ENCODE data around the gene FBXO47. TPM values are rescaled to one million over a fixed set of nuclear protein-coding genes. Genes with fewer than 3 reads are reported as not detected.
A peak's percentile ranks its signal among the peaks of the same experiment; 100 is the strongest.

The FBXO47 gene
- total and polyA plus RNA-seq, 2 of the 13 experiments (the other 11 are each of a cell fraction or from before 2014, with no cell fraction given): not detected

DNA sequence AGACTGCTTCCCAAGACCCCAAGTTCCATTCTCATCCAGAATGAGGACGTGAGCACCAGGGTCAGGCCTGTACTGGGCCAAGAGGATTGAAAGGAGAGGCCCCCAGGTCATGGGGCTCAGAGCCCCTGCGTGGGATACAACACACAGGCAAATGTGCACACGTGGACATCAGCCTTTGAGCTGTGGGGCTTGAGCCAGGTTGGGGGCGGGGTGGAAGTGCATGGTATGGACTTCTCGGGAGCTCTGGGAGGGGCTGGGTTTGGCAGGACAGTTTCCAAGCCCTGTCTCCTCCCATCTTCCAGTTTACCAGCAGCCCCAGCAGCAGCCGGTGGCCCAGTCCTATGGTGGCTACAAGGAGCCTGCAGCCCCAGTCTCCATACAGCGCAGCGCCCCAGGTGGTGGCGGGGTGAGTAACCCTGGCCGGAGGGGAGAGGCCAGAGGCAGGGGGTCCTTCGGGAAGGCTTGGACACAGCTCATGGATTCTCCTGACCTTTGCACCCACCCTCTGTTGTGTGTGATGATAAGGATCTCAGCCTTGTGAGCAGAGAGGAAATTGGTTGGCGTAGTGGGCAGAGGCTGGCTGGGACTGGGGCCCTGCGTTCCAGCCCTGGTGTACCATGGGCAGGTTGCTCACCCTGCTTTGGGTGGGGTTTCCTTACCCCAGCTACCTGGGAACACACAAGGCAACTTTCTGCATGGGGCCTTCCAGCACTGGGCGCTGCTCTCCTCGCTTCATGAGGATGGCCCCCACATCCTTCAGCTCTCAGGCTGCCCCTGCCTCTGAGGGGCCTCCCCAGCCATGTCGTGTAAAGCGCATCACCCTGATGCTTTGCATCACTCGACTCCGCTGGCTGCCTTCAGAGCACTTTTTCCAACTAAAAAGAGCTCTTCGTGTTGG lies 52.2 kb downstream of the FBXO47 start (continued):
- TF ChIP-seq, protein P1, sequence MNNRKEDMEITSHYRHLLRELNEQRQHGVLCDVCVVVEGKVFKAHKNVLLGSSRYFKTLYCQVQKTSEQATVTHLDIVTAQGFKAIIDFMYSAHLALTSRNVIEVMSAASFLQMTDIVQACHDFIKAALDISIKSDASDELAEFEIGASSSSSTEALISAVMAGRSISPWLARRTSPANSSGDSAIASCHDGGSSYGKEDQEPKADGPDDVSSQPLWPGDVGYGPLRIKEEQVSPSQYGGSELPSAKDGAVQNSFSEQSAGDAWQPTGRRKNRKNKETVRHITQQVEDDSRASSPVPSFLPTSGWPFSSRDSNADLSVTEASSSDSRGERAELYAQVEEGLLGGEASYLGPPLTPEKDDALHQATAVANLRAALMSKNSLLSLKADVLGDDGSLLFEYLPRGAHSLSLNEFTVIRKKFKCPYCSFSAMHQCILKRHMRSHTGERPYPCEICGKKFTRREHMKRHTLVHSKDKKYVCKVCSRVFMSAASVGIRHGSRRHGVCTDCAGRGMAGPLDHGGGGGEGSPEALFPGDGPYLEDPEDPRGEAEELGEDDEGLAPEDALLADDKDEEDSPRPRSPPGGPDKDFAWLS (CRISPR knock-in tag; IDR thresholded peaks at IDR 0.05; ENCODE audit: borderline replicate concordance): no peak
- TF ChIP-seq SP2 (CRISPR knock-in tag; IDR thresholded peaks at IDR 0.05) (no peak), MIXL1 (CRISPR knock-in tag; IDR thresholded peaks at IDR 0.05) (peak; percentile 60; the same call in 1 of the 2 replicates), MBD4 (IDR thresholded peaks at IDR 0.05; ENCODE audit: borderline replicate concordance, low read length) (no peak), ZZZ3 (CRISPR knock-in tag; IDR thresholded peaks at IDR 0.05; ENCODE audit: borderline replicate concordance) (no peak), ZNF660 (CRISPR knock-in tag; IDR thresholded peaks at IDR 0.05; ENCODE audit: borderline replicate concordance, low read depth) (no peak), ZKSCAN5 (CRISPR knock-in tag; IDR thresholded peaks at IDR 0.05) (no peak), DNMT3B (CRISPR knock-in tag; conservative IDR thresholded peaks at IDR 0.05) (no peak), AKAP8 (CRISPR knock-in tag; IDR thresholded peaks at IDR 0.05) (peak; percentile 22; the same call in 1 of the 2 replicates), NFIB (CRISPR knock-in tag; IDR thresholded peaks at IDR 0.05; ENCODE audit: borderline replicate concordance) (no peak), ZNF354B (CRISPR knock-in tag; IDR thresholded peaks at IDR 0.05) (no peak), ZNF331 (CRISPR knock-in tag; IDR thresholded peaks at IDR 0.05) (peak; percentile 86), ZBTB3 (CRISPR knock-in tag; IDR thresholded peaks at IDR 0.05; ENCODE audit: borderline replicate concordance, low read depth) (no peak), HOXD1 (CRISPR knock-in tag; IDR thresholded peaks at IDR 0.05) (0 out of 2 replicates have a peak, but pooled peaks have one; percentile 28), HDAC2 (CRISPR knock-in tag; IDR thresholded peaks at IDR 0.05) (peak; percentile 84), SYNCRIP (IDR thresholded peaks at IDR 0.05; ENCODE audit: insufficient read depth, low read depth, low read length) (no peak), POLR2AphosphoS2 (IDR thresholded peaks at IDR 0.05; ENCODE audit: low read depth, low read length) (no peak), ZNF143 (CRISPR knock-in tag; IDR thresholded peaks at IDR 0.05) (0 out of 2 replicates have a peak, but pooled peaks have one; percentile 36), HOXA7 (CRISPR knock-in tag; IDR thresholded peaks at IDR 0.05) (no peak), RFXAP (CRISPR knock-in tag; IDR thresholded peaks at IDR 0.05; ENCODE audit: borderline replicate concordance) (peak; percentile 89; the same call in 1 of the 2 replicates)
- TF ChIP-seq, protein P2, sequence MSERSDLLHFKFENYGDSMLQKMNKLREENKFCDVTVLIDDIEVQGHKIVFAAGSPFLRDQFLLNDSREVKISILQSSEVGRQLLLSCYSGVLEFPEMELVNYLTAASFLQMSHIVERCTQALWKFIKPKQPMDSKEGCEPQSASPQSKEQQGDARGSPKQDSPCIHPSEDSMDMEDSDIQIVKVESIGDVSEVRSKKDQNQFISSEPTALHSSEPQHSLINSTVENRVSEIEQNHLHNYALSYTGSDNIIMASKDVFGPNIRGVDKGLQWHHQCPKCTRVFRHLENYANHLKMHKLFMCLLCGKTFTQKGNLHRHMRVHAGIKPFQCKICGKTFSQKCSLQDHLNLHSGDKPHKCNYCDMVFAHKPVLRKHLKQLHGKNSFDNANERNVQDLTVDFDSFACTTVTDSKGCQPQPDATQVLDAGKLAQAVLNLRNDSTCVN (CRISPR knock-in tag; IDR thresholded peaks at IDR 0.05; ENCODE audit: borderline replicate concordance): no peak
- TF ChIP-seq, protein P3, sequence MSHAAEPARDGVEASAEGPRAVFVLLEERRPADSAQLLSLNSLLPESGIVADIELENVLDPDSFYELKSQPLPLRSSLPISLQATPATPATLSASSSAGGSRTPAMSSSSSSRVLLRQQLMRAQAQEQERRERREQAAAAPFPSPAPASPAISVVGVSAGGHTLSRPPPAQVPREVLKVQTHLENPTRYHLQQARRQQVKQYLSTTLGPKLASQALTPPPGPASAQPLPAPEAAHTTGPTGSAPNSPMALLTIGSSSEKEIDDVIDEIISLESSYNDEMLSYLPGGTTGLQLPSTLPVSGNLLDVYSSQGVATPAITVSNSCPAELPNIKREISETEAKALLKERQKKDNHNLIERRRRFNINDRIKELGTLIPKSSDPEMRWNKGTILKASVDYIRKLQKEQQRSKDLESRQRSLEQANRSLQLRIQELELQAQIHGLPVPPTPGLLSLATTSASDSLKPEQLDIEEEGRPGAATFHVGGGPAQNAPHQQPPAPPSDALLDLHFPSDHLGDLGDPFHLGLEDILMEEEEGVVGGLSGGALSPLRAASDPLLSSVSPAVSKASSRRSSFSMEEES (CRISPR knock-in tag; IDR thresholded peaks at IDR 0.05): peak; percentile 48; the same call in 1 of the 2 replicates
- TF ChIP-seq, protein P4, sequence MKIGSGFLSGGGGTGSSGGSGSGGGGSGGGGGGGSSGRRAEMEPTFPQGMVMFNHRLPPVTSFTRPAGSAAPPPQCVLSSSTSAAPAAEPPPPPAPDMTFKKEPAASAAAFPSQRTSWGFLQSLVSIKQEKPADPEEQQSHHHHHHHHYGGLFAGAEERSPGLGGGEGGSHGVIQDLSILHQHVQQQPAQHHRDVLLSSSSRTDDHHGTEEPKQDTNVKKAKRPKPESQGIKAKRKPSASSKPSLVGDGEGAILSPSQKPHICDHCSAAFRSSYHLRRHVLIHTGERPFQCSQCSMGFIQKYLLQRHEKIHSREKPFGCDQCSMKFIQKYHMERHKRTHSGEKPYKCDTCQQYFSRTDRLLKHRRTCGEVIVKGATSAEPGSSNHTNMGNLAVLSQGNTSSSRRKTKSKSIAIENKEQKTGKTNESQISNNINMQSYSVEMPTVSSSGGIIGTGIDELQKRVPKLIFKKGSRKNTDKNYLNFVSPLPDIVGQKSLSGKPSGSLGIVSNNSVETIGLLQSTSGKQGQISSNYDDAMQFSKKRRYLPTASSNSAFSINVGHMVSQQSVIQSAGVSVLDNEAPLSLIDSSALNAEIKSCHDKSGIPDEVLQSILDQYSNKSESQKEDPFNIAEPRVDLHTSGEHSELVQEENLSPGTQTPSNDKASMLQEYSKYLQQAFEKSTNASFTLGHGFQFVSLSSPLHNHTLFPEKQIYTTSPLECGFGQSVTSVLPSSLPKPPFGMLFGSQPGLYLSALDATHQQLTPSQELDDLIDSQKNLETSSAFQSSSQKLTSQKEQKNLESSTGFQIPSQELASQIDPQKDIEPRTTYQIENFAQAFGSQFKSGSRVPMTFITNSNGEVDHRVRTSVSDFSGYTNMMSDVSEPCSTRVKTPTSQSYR (CRISPR knock-in tag; IDR thresholded peaks at IDR 0.05; ENCODE audit: borderline replicate concordance): peak; percentile 21; the same call in 1 of the 2 replicates

Measured in HepG2 (cell line).